H1 (cell line): ENCODE data around the gene TRHDE. TPM values are rescaled to one million over a fixed set of nuclear protein-coding genes. Genes with fewer than 3 reads are reported as not detected.

ENCODE experiments used
- CTCF ChIA-PET: fragments of 300-600 bp; sonication (Branson Sonifier 250); formaldehyde crosslinking; loops from one replicate; lab custom pipeline; 2021; ENCODE audit not compliant: partially characterized antibody; lab: Charles Lee
- POLR2A ChIA-PET: fragments of 300-600 bp; sonication (Branson Sonifier 250); formaldehyde crosslinking; loops from one replicate; lab custom pipeline; 2021; ENCODE audit warnings: inconsistent platforms; ENCODE audit not compliant: partially characterized antibody; lab: Charles Lee
- DNase-seq, 2 experiments: peaks; one replicate each; pipeline versions ENCODE4 v3.0.0 to v3.0.0-alpha.2; 2010 to 2022; ENCODE audit warnings: low spot score in 2 of 2, low read depth in 1 of 2, mixed read lengths in 1 of 2
- FAIRE-seq: peaks from 2 replicates; lab custom pipeline; 2011; peaks lifted over from hg19 to GRCh38; lab: Jason Lieb, UNC
- H2AFZ ChIP-seq: 2 replicates; pipeline ENCODE4 v1.8.1; 2012; ENCODE audit warnings: low read length, inconsistent platforms
- H2AK5ac ChIP-seq: 2 replicates; pipeline ENCODE4 v1.6.1; 2013; ENCODE audit warnings: low read depth, low read length
- H2BK120ac ChIP-seq: replicated peaks from 2 replicates; pipeline ENCODE3; 2013; ENCODE audit warnings: low read depth, low read length, inconsistent platforms
- H2BK12ac ChIP-seq: 2 replicates; pipeline ENCODE4 v1.6.1; 2013; ENCODE audit warnings: low read depth, low read length
- H2BK15ac ChIP-seq: 2 replicates; pipeline ENCODE4 v1.6.1; 2013; ENCODE audit warnings: low read length
- H2BK20ac ChIP-seq: 2 replicates; pipeline ENCODE4 v1.6.1; 2013; ENCODE audit warnings: low read length
- H2BK5ac ChIP-seq: 2 replicates; pipeline ENCODE4 v1.6.1; 2013; ENCODE audit warnings: low read depth, low read length
- H3K14ac ChIP-seq: 2 replicates; pipeline ENCODE4 v1.6.1; 2013; ENCODE audit warnings: inconsistent platforms; ENCODE audit not compliant: insufficient read length
- H3K18ac ChIP-seq: 2 replicates; pipeline ENCODE4 v1.6.1; 2013; ENCODE audit warnings: low read length; ENCODE audit errors: extremely low read depth
- H3K23ac ChIP-seq: 2 replicates; pipeline ENCODE4 v1.6.1; 2013; ENCODE audit warnings: inconsistent platforms; ENCODE audit not compliant: insufficient read length
- H3K23me2 ChIP-seq: 2 replicates; pipeline ENCODE4 v1.6.1; 2013; ENCODE audit warnings: low read depth, low read length
- H3K27ac ChIP-seq: 2 replicates; pipeline ENCODE4 v1.6.1; 2011; ENCODE audit warnings: low read depth, low read length, inconsistent platforms
- H3K27me3 ChIP-seq, 4 experiments: replicated peaks in 1 of 4; 1 replicate in 1 of 4; 2 replicates in 3 of 4; pipeline versions ENCODE4 v1.6.1 to v1.8.1; 2011 to 2013; ENCODE audit warnings: low read length in 3 of 4, mild to moderate bottlenecking in 3 of 4, inconsistent platforms in 2 of 4, mixed read lengths in 2 of 4, moderate library complexity in 1 of 4; ENCODE audit not compliant: control insufficient read depth in 3 of 4, insufficient read depth in 3 of 4; ENCODE audit errors: extremely low read depth in 1 of 4
- H3K36me3 ChIP-seq, 4 experiments: 2 replicates each; pipeline versions ENCODE4 v1.6.1 to v1.8.1; 2011 to 2013; ENCODE audit warnings: mild to moderate bottlenecking in 4 of 4, low read length in 3 of 4, moderate library complexity in 2 of 4, control low read depth in 1 of 4, inconsistent platforms in 1 of 4; ENCODE audit not compliant: insufficient read depth in 4 of 4, control insufficient read depth in 2 of 4
- H3K4ac ChIP-seq: replicated peaks from 2 replicates; pipeline ENCODE3; 2013; ENCODE audit warnings: low read length, low read depth, mixed read lengths, inconsistent platforms; ENCODE audit not compliant: insufficient read length
- H3K4me1 ChIP-seq, 4 experiments: replicated peaks in 1 of 4; 1 replicate in 1 of 4; 2 replicates in 3 of 4; pipeline versions ENCODE4 v1.6.1 to v1.8.1; 2011 to 2013; ENCODE audit warnings: low read length in 3 of 4, inconsistent platforms in 2 of 4, mixed read lengths in 1 of 4; ENCODE audit not compliant: insufficient read depth in 4 of 4, control insufficient read depth in 3 of 4
- H3K4me2 ChIP-seq, 2 experiments: 2 replicates each; pipeline versions ENCODE4 v1.6.1 to v1.8.1; 2011 to 2013; ENCODE audit warnings: low read depth in 2 of 2, low read length in 2 of 2, control low read depth in 1 of 2, inconsistent platforms in 1 of 2, mild to moderate bottlenecking in 1 of 2; ENCODE audit not compliant: insufficient read depth in 1 of 2
- H3K4me3 ChIP-seq, 4 experiments: fragments of 200-600, 300-600 bp in 1 of 4; sonication (generic), shearing (Covaris generic), sonication (Bioruptor Twin) in 1 of 4; 2 replicates each; pipeline versions ENCODE4 v1.5.1 to v1.8.1; 2011 to 2016; ENCODE audit warnings: low read length in 4 of 4, low read depth in 3 of 4, control low read depth in 2 of 4, inconsistent platforms in 2 of 4, mild to moderate bottlenecking in 2 of 4, mixed read lengths in 1 of 4, moderate library complexity in 1 of 4; ENCODE audit not compliant: insufficient read depth in 2 of 4; ENCODE audit errors: extremely low read depth in 1 of 4
- H3K56ac ChIP-seq: replicated peaks from 2 replicates; pipeline ENCODE3; 2013; ENCODE audit warnings: low read depth, mild to moderate bottlenecking, mixed read lengths, low read length, inconsistent platforms; ENCODE audit not compliant: insufficient read length
- H3K79me1 ChIP-seq: 2 replicates; pipeline ENCODE4 v1.6.1; 2013; ENCODE audit warnings: low read depth, low read length, control low read depth
- H3K79me2 ChIP-seq, 2 experiments: 2 replicates each; pipeline versions ENCODE4 v1.6.1 to v1.8.1; 2012 to 2013; ENCODE audit warnings: low read length in 2 of 2, mild to moderate bottlenecking in 2 of 2, inconsistent platforms in 1 of 2; ENCODE audit not compliant: insufficient read depth in 2 of 2, control insufficient read depth in 1 of 2
- H3K9ac ChIP-seq, 4 experiments: replicated peaks in 1 of 4; 1 replicate in 1 of 4; 2 replicates in 3 of 4; pipeline versions ENCODE4 v1.6.1 to v1.8.1; 2011 to 2013; ENCODE audit warnings: low read depth in 3 of 4, low read length in 3 of 4, control low read depth in 2 of 4, mild to moderate bottlenecking in 2 of 4, moderate library complexity in 2 of 4, inconsistent platforms in 1 of 4; ENCODE audit errors: extremely low read depth in 1 of 4
- H3K9me3 ChIP-seq, 2 experiments: 2 replicates each; pipeline versions ENCODE4 v1.6.1 to v1.8.1; 2012 to 2013; ENCODE audit warnings: mild to moderate bottlenecking in 2 of 2, moderate library complexity in 2 of 2, control low read depth in 1 of 2, inconsistent platforms in 1 of 2, low read depth in 1 of 2, low read length in 1 of 2, mixed read lengths in 1 of 2; ENCODE audit not compliant: insufficient read depth in 2 of 2
- H4K20me1 ChIP-seq, 2 experiments: replicated peaks in 1 of 2; 2 replicates each; pipeline versions ENCODE3 to v1.8.1; 2011 to 2013; ENCODE audit warnings: inconsistent platforms in 2 of 2, low read length in 2 of 2, mild to moderate bottlenecking in 1 of 2; ENCODE audit not compliant: insufficient read depth in 2 of 2, control insufficient read depth in 1 of 2
- H4K5ac ChIP-seq: 2 replicates; pipeline ENCODE4 v1.6.1; 2013; ENCODE audit warnings: low read length, low read depth, mixed read lengths, inconsistent platforms; ENCODE audit not compliant: insufficient read length
- H4K8ac ChIP-seq: 2 replicates; pipeline ENCODE4 v1.8.0; 2013; ENCODE audit warnings: mild to moderate bottlenecking, moderate library complexity, low read length, inconsistent platforms; ENCODE audit not compliant: insufficient read depth; ENCODE audit errors: extremely low read depth
- H4K91ac ChIP-seq: replicated peaks from 2 replicates; pipeline ENCODE3; 2013; ENCODE audit warnings: low read length, mixed read lengths, inconsistent platforms; ENCODE audit not compliant: insufficient read length
- ATF3 ChIP-seq: IDR thresholded peaks from 2 replicates; pipeline ENCODE4 v1.6.1; 2011; ENCODE audit warnings: low read depth, mild to moderate bottlenecking, low read length; ENCODE audit not compliant: insufficient read depth
- BRCA1 ChIP-seq: IDR thresholded peaks from 2 replicates; pipeline ENCODE4 v1.6.1; 2012; ENCODE audit warnings: low read depth, low read length, improper control_type of control experiment
- CBX8 ChIP-seq: fragments of 300-800, 300-1000 bp; sonication (generic); IDR thresholded peaks from 2 replicates; pipeline ENCODE4 v1.7.1; 2016; ENCODE audit warnings: low read depth, low read length, borderline replicate concordance
- CHD2 ChIP-seq: IDR thresholded peaks from 2 replicates; pipeline ENCODE4 v1.6.1; 2012; ENCODE audit warnings: low read length, improper control_type of control experiment
- CREB1 ChIP-seq: IDR thresholded peaks from 2 replicates; pipeline ENCODE4 v1.6.1; 2012; ENCODE audit warnings: inconsistent platforms
- NANOG ChIP-seq: IDR thresholded peaks from 2 replicates; pipeline ENCODE4 v1.6.1; 2011; ENCODE audit warnings: low read length, low read depth, mild to moderate bottlenecking, inconsistent platforms; ENCODE audit not compliant: insufficient read depth, poor library complexity, severe bottlenecking
- POLR2AphosphoS5 ChIP-seq: IDR thresholded peaks from 2 replicates; pipeline ENCODE4 v1.6.1; 2011; ENCODE audit warnings: low read depth, low read length
- RBBP5 ChIP-seq: IDR thresholded peaks from 2 replicates; pipeline ENCODE4 v1.7.1; 2012; ENCODE audit warnings: low read depth, mild to moderate bottlenecking, inconsistent platforms, low read length, moderate library complexity, borderline replicate concordance
- SP2 ChIP-seq: IDR thresholded peaks from 2 replicates; pipeline ENCODE4 v1.6.1; 2012; ENCODE audit warnings: mild to moderate bottlenecking, low read length, inconsistent platforms
- SP4 ChIP-seq: IDR thresholded peaks from 2 replicates; pipeline ENCODE4 v1.6.1; 2012; ENCODE audit warnings: low read length, inconsistent platforms
- TCF12 ChIP-seq: IDR thresholded peaks from 2 replicates; pipeline ENCODE4 v1.6.1; 2011; ENCODE audit warnings: low read depth, mild to moderate bottlenecking, low read length
- WGBS, 2 experiments: shearing (Covaris generic) in 1 of 2; methylation state at CpG; one replicate each; pipeline versions ENCODE4 v1.1.6 to v1.1.7; 2013 to 2015; ENCODE audit warnings: low lambda C conversion rate in 2 of 2, mixed read lengths in 2 of 2, inconsistent platforms in 1 of 2, low coverage in 1 of 2, missing lambda C conversion rate in 1 of 2; ENCODE audit not compliant: insufficient replicate concordance in 2 of 2, insufficient coverage in 1 of 2, insufficient read length in 1 of 2; ENCODE audit errors: extremely low coverage in 1 of 2, missing lambda C conversion rate in 1 of 2; 5-methylcytosine and 5-hydroxymethylcytosine counted together
- polyA plus RNA-seq, 7 experiments: library from polyadenylated mRNA; depleted of rRNA in 3 of 7; stranded (reverse) in 5 of 7; unstranded in 2 of 7; fragments of >200 nt in 5 of 7; fragments of 200-250 nt in 2 of 7; gene quantifications; 1 replicate in 5 of 7; 2 replicates in 1 of 7; 4 replicates in 1 of 7; pipeline versions ENCODE4 v1.2.1 to v1.2.3, GENCODE V29; 2011 to 2013; ENCODE audit warnings: missing spikeins in 2 of 7, mixed read lengths in 2 of 7
- total RNA-seq: library from RNA; stranded (reverse); fragmentation: NEBNext Ultra II Directional; extraction: Animal tissue kit (Norgen Biotek cat#: 25700); gene quantifications from 2 replicates; pipeline ENCODE4 v1.2.1, GENCODE V29; 2021

Gene TRHDE
- total and polyA plus RNA-seq, 2 of the 8 experiments (the other 6 are each of a cell fraction or from before 2014, with no cell fraction given), result 1.3 to 5.0 TPM

- Histone ChIP-seq H3K4me1 (peaks cover 0 to 8% (median 3%) of the 10 kb centered on the region in 4 experiments; a peak in 4 of 7 replicates), H3K4me3 (no peak overlapping the region), H3K36me3 (no peaks in the 10 kb centered on the region), H3K23ac (no peak overlapping the region), H4K5ac (no peak overlapping the region), H3K9ac (no peak overlapping the region), H2BK12ac (no peak overlapping the region), H4K8ac (no peak overlapping the region), H3K23me2 (peaks cover 17% of the 10 kb centered on the region), H3K27ac (no peak overlapping the region), H3K14ac (no peak overlapping the region), H4K91ac (no peak overlapping the region), H2AFZ (no peak overlapping the region), H4K20me1 (no peaks in the 10 kb centered on the region), H2BK5ac (no peak overlapping the region), H2BK120ac (no peak overlapping the region), H3K18ac (no peak overlapping the region), H2BK20ac (no peak overlapping the region), H3K4ac (no peak overlapping the region), H3K79me2 (no peaks in the 10 kb centered on the region), H3K79me1 (no peaks in the 10 kb centered on the region), H3K56ac (no peak overlapping the region), H2AK5ac (no peak overlapping the region), H3K4me2 (no peak overlapping the region), H3K9me3 (no peaks in the 10 kb centered on the region), H3K27me3 (peaks cover 11 to 34% (median 26%) of the 10 kb centered on the region in 4 experiments), H2BK15ac (no peak overlapping the region)
- WGBS, 2 experiments, result 62% methylated on average over 3 of the region's 3 CpGs; no CpG with 5 or more reads in 1 of the 2 experiments
- no peak for TF ChIP-seq BRCA1
- no peak for TF ChIP-seq SP4
- no peak for TF ChIP-seq CBX8
- TF ChIP-seq NANOG, result no peak
- no peak for TF ChIP-seq SP2
- TF ChIP-seq TCF12, result no peak
- TF ChIP-seq CREB1, result no peak
- TF ChIP-seq RBBP5, result no peak
- no peak for TF ChIP-seq POLR2AphosphoS5
- no peak for TF ChIP-seq ATF3
- TF ChIP-seq CHD2, result no peak
- FAIRE-seq, result no peak
- CTCF ChIA-PET, result interaction anchor here (1.6 kb wide), 1 partner anchor 8 kb away, joined by 7 read pairs; no protein-coding TSS in a partner anchor
- POLR2A ChIA-PET, result no interaction called here
- DNase-seq, result no peak
Observed at GRCh38 chr12:72276181-72276805, 4.1 kb downstream of the TRHDE start.
